HG02571 (cell line): ENCODE data around the gene HACL1.
"Not testable (repeated sequence)": the region's sequence is repeated elsewhere in the genome, so short reads cannot be mapped to it uniquely, and the experiment has no call there.

Source experiments
- ATAC-seq: cut with Tn5 transposase; IDR thresholded peaks from one replicate; pipeline ENCODE4 v1.9.1; 2021; ENCODE audit warnings: mild to moderate bottlenecking, moderate library complexity; ENCODE audit not compliant: unreplicated experiment

The HACL1 gene

GRCh38 chr3:15630646-15631350 lies 29.4 kb upstream of the HACL1 start:
- ATAC-seq = peak; percentile 64

DNA sequence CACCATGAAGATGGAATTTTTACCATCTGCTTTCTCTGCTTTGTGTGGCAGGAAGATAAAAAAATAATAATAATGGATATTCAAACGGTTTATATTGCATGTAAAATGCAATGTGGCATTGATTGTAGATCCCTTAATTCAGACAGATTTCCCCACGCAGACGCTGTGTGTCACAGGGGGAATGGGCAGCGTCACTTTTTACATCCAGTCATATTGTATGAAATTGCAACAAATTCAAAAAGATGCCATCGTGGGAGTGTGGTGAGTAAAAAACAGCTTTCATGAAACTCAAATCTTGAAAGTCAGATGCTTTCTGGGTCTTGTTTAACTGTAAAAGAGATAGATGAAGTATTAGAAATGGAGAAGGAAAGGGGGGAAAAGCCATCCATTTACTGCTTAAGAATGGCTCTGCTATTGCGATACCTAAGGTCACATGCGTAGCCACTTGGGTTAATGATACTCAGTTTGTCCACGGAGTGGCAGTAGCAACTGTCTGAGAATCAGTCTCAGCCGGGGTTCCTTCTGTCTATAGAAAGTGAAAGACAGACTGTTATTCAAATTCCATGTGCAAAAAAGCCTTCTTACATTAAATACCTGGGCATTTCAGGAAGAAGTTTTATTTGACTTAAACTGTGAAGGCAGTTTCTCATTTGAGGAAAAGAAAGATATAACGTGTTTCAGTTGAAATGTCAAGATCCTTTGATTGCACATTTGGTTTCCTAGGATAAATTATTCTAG lies 28.7 kb upstream of the HACL1 start:
- ATAC-seq = peak; percentile 92

DNA sequence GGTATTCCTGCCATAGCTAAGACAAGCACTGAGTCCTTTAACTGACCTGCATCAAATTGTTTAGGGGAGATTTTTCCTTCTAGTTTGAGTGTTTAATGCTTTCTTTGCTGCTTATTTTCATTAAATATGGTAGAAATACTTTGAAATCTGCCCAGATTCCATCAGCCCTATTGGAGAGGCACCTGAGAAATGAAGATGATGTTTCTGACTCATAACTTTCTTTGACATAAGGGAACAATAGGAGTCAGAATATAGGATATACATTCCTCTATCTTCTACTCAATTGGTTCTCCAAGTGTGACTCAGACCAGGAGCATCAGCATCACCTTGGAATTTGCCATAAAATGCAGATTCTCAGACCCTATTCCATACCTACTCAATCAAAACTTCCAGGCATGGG lies 27.6 kb upstream of the HACL1 start:
- ATAC-seq = no peak

GRCh38 chr3:15623535-15624440 lies 22.4 kb upstream of the HACL1 start:
- ATAC-seq = no peak

- not testable (repeated sequence) for ATAC-seq
Measured at GRCh38 chr3:15619659-15620464, 18.5 kb upstream of the HACL1 start.

- ATAC-seq = no peak
Measured at GRCh38 chr3:15616053-15616452, 14.7 kb upstream of the HACL1 start.

DNA sequence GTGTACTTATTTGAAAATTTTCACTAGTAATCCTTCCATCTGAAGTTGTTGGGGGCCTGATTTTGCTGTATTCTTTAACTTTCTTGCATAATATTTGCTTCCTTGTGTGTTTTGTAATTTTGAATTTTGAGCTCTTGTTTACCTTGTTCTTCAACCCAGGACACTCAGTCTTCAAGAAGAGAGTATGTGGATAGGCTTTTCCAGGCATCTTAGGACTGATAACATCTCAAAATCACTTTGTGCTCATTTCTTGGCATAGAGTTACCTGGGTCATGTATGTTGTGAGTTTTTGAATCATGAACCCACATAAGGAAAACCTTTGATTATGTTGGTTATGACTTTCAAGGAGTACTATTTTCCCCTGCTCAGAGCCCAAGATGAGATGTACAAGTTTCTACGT lies 13.6 kb upstream of the HACL1 start:
- no peak for ATAC-seq

DNA sequence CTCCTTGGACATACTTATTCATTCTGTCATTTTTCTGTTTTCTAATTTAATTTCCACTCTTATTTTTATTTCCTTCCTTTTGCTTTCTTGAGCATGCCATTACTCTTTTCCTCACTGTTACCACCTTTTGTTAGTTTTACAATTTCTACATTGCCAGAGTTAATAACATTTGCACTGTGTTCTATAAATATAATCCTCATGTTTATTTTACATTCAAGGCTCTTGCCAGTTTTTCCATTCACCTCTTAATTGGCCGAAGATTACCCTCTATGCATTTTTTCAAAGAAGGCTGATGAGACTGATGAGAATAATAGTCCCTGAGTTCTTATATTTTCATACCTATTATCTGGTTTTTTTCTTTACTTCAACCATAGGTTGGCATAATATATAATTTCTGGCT lies 10.6 kb upstream of the HACL1 start:
- no peak for ATAC-seq

- no peak for ATAC-seq
Measured at GRCh38 chr3:15611018-15611417, 9.6 kb upstream of the HACL1 start.

DNA sequence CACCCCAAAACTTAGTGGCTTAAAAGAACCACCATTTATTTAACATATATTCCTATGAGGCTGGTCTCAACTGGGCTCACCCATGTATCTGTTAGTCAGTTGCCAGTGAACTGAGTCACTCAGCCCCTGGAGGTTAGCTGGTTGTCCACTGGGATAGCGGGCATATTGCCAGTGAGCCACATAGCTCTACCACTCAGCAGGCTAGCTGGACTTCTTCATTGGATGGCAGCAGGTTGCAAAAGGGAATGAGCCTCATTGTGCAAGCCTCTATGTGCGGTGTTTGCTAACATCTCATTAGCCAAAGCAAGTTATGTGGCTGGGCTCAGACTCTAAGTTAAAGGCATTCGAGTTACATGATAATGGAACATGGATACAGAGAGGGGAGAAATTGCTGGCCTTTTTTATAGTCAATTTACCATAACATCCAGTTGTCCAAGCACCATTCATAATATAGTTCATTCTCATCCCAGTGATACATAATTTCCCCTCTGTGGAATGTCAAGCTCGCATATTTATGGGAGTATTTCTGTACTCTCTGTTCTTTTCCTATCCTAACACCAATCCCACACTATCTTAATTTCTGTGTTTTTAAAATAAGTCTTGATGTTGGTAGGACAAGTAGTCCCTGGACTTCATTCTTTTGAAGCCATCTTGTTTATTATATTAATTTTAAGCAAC lies 8.9 kb upstream of the HACL1 start:
- no peak for ATAC-seq

- no peak for ATAC-seq
Measured at GRCh38 chr3:15606434-15606891, 5.1 kb upstream of the HACL1 start.

DNA sequence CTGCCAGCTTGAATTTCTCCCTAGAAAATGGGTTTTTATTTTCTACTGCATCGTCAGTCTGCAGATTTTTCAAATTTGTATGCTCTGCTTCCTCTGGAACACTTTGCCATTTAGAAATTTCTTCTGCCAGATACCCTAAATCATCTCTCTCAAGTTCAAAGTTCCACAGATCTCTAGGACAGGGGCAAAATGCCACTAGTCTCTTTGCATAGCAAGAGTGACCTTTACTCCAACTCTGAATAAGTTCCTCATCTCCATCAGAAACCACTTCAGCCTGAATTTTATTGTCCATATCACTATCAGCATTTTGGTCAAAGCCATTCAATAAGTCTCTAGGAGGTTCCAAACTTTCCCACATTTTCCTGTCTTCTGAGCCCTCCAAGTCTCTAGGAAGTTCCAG lies 3.2 kb upstream of the HACL1 start:
- ATAC-seq = not testable (repeated sequence)

DNA sequence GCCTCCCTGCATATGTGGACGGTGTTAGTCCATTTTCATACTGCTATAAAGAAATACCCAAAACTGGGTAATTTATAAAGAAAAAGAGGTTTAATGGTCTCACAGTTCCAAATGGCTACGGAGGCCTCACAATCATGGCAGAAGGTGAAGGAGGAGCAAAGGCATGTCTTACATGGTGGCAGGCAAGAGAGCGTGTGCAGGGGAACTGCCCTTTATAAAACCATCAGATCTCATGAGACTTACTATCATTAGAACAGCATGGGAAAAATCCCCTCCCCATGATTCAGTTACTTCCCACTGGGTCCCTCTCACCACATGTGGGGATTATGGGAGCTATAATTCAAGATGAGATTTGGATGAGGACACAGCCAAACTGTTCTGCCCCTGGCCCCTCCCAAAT lies 1.4 kb upstream of the HACL1 start:
- ATAC-seq = not testable (repeated sequence)

DNA sequence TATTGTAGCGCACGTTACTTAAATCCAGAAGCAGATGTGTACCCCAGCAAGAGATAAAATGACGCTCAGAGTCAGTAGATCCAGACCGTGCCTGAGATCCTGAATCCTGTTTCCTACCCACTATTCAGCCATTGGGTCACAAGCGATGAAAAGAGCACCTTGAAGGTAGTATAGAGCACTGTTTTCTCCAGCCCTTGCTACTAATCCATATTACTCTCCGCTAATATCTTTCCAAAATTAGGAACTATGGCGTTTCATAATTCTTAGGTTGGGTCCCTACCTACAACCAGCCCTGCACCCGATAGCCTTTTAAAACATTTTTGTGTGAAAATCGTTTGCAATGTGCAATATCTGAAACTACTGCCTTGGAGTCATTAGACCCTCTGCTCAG lies 772 bp upstream of the HACL1 start:
- peak; percentile 6 for ATAC-seq

GRCh38 chr3:15601046-15601398 lies 347 bp downstream of the HACL1 start:
- ATAC-seq = peak; percentile 5

GRCh38 chr3:15595955-15596354 lies 5.4 kb downstream of the HACL1 start:
- no peak for ATAC-seq

DNA sequence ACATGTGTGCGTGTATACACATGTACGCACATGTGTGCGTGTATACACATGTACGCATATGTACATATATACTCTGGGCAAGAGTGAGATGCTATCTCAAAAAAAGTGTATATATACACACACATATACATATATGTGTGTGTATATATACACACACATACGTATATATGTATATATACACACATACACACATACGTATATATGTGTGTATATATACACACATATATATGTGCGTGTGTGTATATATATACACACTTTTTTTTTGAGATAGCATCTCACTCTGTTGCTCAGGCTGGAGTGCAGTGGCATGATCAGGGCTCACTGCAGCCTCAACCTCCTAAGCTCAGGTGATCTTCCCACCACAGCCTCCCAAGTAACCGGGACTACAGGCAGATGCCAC lies 8.4 kb downstream of the HACL1 start:
- ATAC-seq = no peak

DNA sequence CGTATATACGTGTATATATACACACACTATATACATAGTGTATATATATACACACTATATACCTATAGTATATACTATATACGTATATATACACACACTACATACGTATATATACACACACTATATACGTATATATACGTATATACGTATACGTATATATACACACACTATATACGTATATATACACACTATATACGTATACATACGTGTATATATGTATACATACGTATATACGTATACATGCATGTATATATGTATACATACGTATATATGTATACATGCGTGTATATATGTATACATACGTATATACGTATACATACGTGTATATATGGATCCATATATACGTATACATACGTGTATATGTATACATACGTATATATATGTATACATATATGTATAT lies 9.4 kb downstream of the HACL1 start:
- no peak for ATAC-seq

- ATAC-seq = no peak
Measured at GRCh38 chr3:15591242-15591641, 10.1 kb downstream of the HACL1 start.
